ENCODE measurements around the gene LCN15. TPM values are rescaled to one million over a fixed set of nuclear protein-coding genes. Genes with fewer than 3 reads are reported as not detected.
"Not testable (repeated sequence)": the region's sequence is repeated elsewhere in the genome, so short reads cannot be mapped to it uniquely, and the experiment has no call there.

Gene LCN15
- total RNA-seq, 4 donors from 2014 or later = 1.5 to 9.3 TPM; not detected in 2

DNA sequence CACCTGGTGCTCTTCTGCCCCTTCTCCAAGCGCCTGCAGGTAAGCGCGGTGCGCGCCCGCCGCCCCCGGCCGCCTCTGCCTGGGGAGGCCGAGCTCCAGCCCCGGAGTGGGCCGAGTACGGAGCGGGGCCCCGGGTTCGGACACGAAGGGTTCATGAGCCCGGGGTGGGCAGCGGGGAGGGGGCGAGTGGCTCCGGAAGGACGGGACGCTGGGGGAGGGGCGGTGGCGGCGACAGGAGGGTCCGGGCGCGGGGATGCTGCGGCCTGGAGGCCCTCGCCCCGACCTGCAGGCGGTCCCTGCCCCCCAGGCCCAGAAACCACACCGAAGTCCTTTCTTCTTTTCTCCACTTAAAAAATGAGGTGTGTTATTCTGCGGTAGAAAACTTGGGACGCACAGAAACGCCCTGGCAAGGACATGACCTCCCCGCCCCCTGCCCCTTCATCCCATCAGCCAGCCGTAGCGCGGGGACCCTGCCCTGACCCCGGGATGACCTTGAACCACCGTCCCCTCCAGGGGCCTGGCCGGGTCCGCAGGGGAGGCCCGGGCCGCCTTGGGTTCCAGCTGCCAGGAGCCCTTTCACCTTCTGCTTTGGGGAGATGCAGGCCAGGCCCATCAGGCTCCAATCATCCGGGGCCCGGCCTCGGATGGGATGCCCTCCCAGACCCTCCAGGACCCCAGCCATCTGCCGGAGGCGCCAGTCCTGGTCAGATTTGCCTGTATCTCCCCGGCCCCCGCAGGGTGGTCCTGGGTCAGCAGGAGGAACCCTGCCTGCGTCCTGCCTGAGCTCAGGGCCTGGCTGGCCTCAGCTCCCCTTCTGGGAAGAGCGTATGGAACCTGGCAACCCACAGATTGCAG, 51.4 kb downstream of the LCN15 start:
- Histone ChIP-seq H3K4me3 (peak overlapping the region in 3 of 4 donors; percentile 42 to 48 (median 47)), H3K9me3 (no peaks in the 10 kb centered on the region), H3K4me1 (peaks cover 0 to 12% (median 6%) of the 10 kb centered on the region in 4 donors), H3K27ac (peak overlapping the region in 1 of 4 donors; percentile 2), H3K36me3 (no peaks in the 10 kb centered on the region), H3K27me3 (peaks cover 0 to 17% of the 10 kb centered on the region in 2 donors)
- TF ChIP-seq POLR2A (IDR thresholded peaks at IDR 0.05) = no peak
- TF ChIP-seq, protein P1, sequence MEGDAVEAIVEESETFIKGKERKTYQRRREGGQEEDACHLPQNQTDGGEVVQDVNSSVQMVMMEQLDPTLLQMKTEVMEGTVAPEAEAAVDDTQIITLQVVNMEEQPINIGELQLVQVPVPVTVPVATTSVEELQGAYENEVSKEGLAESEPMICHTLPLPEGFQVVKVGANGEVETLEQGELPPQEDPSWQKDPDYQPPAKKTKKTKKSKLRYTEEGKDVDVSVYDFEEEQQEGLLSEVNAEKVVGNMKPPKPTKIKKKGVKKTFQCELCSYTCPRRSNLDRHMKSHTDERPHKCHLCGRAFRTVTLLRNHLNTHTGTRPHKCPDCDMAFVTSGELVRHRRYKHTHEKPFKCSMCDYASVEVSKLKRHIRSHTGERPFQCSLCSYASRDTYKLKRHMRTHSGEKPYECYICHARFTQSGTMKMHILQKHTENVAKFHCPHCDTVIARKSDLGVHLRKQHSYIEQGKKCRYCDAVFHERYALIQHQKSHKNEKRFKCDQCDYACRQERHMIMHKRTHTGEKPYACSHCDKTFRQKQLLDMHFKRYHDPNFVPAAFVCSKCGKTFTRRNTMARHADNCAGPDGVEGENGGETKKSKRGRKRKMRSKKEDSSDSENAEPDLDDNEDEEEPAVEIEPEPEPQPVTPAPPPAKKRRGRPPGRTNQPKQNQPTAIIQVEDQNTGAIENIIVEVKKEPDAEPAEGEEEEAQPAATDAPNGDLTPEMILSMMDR (IDR thresholded peaks at IDR 0.05) = no peak
- no peak for DNase-seq

DNA sequence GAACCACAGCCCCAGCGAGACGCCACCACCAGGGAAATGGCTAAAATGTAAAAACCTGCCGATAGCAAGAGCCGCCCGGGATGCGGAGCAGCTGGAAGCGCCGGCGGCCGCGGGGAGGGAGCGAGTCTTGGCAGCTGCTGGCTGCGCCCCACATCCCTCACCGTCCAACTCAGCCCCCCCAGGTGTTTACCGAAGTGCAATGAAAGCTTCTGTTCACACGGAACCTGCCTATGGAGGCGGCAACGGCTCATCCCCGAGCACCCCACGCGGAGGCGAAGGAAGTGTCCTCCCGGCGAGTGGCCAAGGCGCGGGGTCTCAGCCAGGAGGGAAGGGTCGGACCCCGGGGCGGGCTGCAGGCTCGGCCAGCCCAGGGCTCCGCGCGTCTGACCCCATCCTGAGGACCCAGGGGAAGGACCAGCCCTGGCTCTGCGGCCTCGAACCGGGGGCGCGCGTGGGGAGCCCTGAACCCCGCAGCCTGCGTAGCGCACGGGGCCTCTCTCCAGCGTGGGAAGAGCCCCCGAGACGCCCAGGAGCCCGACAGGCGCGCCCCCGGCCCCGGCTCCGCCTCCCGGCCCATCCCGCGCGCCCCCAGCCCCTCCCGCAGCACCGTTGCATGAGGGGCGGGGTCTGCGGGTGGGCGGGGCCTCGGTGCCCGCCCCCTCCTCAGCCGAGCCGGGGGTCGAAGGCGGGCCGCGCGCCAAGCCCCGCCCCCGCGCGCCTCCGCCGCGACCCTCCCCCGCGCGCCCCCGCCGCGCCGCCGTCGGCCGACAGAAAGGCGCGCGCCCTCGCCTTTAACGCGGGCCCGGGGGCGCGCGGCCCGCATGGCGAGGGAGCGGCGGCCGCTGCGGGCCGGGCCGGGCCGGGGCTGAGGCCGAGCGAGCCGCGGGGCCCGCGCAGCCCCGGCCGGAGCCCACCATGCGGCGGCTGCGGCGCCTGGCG, 52.3 kb downstream of the LCN15 start, which contains the start of gene DIPK1B:
TSS of gene DIPK1B (plus strand) at position 822 of the 939 bp plus-strand sequence. CDS start at position 916, 94 bp downstream.
- peak within 1 kb of the TSS in 3 of 4 donors; percentile 42 to 48 (median 47) for H3K4me3 ChIP-seq
- H3K9me3 ChIP-seq = no peaks in the 10 kb centered on the region
- H3K4me1 ChIP-seq = peaks cover 0 to 12% (median 6%) of the 10 kb centered on the region in 4 donors
- DNase-seq = no peak
- peaks cover 0 to 17% of the 10 kb centered on the region in 2 donors for H3K27me3 ChIP-seq
- peak within 1 kb of the TSS in 1 of 4 donors; percentile 2 for H3K27ac ChIP-seq
- H3K36me3 ChIP-seq = no peaks in the 10 kb centered on the region
- no peak for TF ChIP-seq POLR2A (IDR thresholded peaks at IDR 0.05)
- TF ChIP-seq, protein P1 (IDR thresholded peaks at IDR 0.05) = no peak

DNA sequence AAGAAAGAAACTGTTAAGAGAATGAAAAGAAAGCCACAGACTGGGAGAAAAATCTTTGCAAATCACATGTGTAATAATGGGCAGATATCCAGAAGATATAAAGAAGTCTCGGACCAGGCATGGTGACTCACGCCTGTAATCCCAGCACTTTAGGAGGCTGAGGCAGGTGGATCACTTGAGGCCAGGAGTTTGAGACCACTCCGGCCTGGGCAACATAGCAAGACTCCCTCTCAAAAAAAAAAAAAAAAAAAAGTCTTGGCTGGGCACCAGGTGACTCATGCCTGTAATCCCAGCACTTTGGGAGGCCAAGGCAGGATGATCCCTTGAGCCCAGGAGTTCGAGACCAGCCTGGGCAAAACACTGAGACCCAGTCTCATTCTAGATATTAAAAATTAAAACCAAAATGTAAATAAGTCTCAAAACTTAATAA, 53.1 kb downstream of the LCN15 start:
- not testable (repeated sequence) for H3K9me3 ChIP-seq, DNase-seq, H3K27ac ChIP-seq, H3K4me3 ChIP-seq, H3K36me3 ChIP-seq
- H3K27me3 ChIP-seq = peaks cover 0 to 17% of the 10 kb centered on the region in 2 donors
- peaks cover 0 to 12% (median 6%) of the 10 kb centered on the region in 4 donors for H3K4me1 ChIP-seq

DNA sequence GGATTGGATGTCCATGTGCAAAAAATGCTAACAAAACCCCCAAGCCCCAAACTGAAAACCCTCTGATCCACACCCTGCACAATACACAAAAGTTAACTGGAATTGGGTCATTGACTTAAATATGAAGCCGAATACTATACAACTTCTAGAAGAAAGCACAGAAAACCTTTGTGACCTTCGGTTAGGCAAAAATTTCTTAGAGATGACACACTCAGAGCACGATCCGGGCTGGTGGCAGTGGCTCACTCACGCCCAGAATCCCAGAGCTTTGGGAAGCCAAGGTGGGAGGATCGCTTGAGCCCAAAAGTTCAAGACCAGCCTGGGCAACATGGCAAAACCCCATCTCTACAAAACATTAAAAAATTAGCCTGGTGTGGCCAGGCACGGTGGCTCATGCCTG, 53.8 kb downstream of the LCN15 start:
- Histone ChIP-seq H3K27me3 (peaks cover 0 to 17% of the 10 kb centered on the region in 2 donors), H3K36me3 (no peaks in the 10 kb centered on the region), H3K4me3 (no peak overlapping the region), H3K9me3 (no peaks in the 10 kb centered on the region), H3K4me1 (peaks cover 0 to 12% (median 6%) of the 10 kb centered on the region in 4 donors), H3K27ac (no peak overlapping the region)
- no peak for TF ChIP-seq POLR2A (IDR thresholded peaks at IDR 0.05)
- TF ChIP-seq, protein P1 (IDR thresholded peaks at IDR 0.05) = no peak
- no peak for DNase-seq

Small RNA genes within 50 kb of the gene (small RNA-seq; reads per million reads assigned to genes)
- 0 reads per million in 2 donors for gene AL355987.2
- 0 reads per million in 2 donors for gene ATP6V1G1P3
- gene MIR6722 = 0 reads per million in 2 donors

Other genes with a start within 250 kb of the LCN15 start
- gene NOTCH1, start 218.5 kb downstream of the LCN15 start, total RNA-seq = 10 to 100 TPM; 38.2 to 95.7 (median 53.8) TPM
- 10 to 100 TPM; 21.5 to 77.6 (median 46.0) TPM for gene EGFL7, start 101.6 kb downstream of the LCN15 start, total RNA-seq
- gene AGPAT2, start 77.1 kb downstream of the LCN15 start, total RNA-seq = 100 to 1,000 TPM in 3 of 4 donors, 10 to 100 TPM in 1; 97.4 to 802 (median 479) TPM
- gene DIPK1B, start 51.9 kb downstream of the LCN15 start, total RNA-seq = 1 to 10 TPM in 3 of 4 donors, under 1 TPM in 1; 0.70 to 5.8 (median 2.6) TPM
- 10 to 100 TPM in 1 of 4 donors, 1 to 10 TPM in 3; 1.1 to 28.1 (median 4.4) TPM for gene LCN10, start 21.6 kb downstream of the LCN15 start, total RNA-seq
- gene LCN6, start 16.0 kb downstream of the LCN15 start, total RNA-seq = 10 to 100 TPM in 1 of 4 donors, 1 to 10 TPM in 3; 4.7 to 17.3 (median 5.6) TPM
- not detected for gene LCN8, start 6.3 kb downstream of the LCN15 start, total RNA-seq
- gene TMEM141, start 26.8 kb upstream of the LCN15 start, total RNA-seq = 100 to 1,000 TPM in 3 of 4 donors, 10 to 100 TPM in 1; 52.0 to 240 (median 187) TPM
- gene CCDC183, start 31.8 kb upstream of the LCN15 start, total RNA-seq = 10 to 100 TPM; 16.6 to 69.9 (median 46.0) TPM
- 100 to 1,000 TPM in 3 of 4 donors, 10 to 100 TPM in 1; 98.4 to 187 (median 134) TPM for gene RABL6, start 43.4 kb upstream of the LCN15 start, total RNA-seq
- 10 to 100 TPM in 2 of 4 donors, 1 to 10 TPM in 2; 4.1 to 17.4 (median 9.2) TPM for gene AJM1, start 78.0 kb upstream of the LCN15 start, total RNA-seq
- 100 to 1,000 TPM in 2 of 4 donors, 10 to 100 TPM in 2; 66.0 to 120 (median 96.5) TPM for gene PHPT1, start 84.9 kb upstream of the LCN15 start, total RNA-seq
- 10 to 100 TPM; 30.8 to 50.4 (median 41.4) TPM for gene MAMDC4, start 87.8 kb upstream of the LCN15 start, total RNA-seq
- 100 to 1,000 TPM; 299 to 676 (median 475) TPM for gene EDF1, start 101.8 kb upstream of the LCN15 start, total RNA-seq
- 10 to 100 TPM; 17.5 to 75.1 (median 22.2) TPM for gene TRAF2, start 122.0 kb upstream of the LCN15 start, total RNA-seq
- 100 to 1,000 TPM; 247 to 470 (median 336) TPM for gene FBXW5, start 180.2 kb upstream of the LCN15 start, total RNA-seq
- gene C8G, start 180.7 kb upstream of the LCN15 start, total RNA-seq = 100 to 1,000 TPM in 1 of 4 donors, 10 to 100 TPM in 2, not detected in 1; 24.9 to 148 (median 66.2) TPM
- gene LCN12, start 187.8 kb upstream of the LCN15 start, total RNA-seq = 1 to 10 TPM in 3 of 4 donors, not detected in 1; 1.8 to 8.7 (median 7.9) TPM
- 10 to 100 TPM in 2 of 4 donors, 1 to 10 TPM in 2; 1.2 to 21.5 (median 7.8) TPM for gene PTGDS, start 213.0 kb upstream of the LCN15 start, total RNA-seq
- gene LCNL1, start 218.5 kb upstream of the LCN15 start, total RNA-seq = under 1 TPM in 2 of 4 donors, not detected in 2; 0.28 to 0.83 TPM
- gene PAXX, start 227.9 kb upstream of the LCN15 start, total RNA-seq = 10 to 100 TPM; 52.3 to 92.4 (median 63.0) TPM
- 1 to 10 TPM in 1 of 4 donors, not detected in 3; 3.3 TPM for gene CLIC3, start 232.1 kb upstream of the LCN15 start, total RNA-seq

All from Peyer's patch (tissue), 4 donors.